ENCODE measurements around the gene BRPF3. TPM values are rescaled to one million over a fixed set of nuclear protein-coding genes. Genes with fewer than 3 reads are reported as not detected.

The BRPF3 gene
- total and polyA plus RNA-seq, 10 of the 15 experiments (the other 5 are each of a cell fraction or from before 2014, with no cell fraction given) = 2.3 to 16.1 (median 6.7) TPM

- TF ChIP-seq CUX1 (IDR thresholded peaks at IDR 0.05; ENCODE audit: insufficient replicate concordance, low read depth, low read length) (no peak), NFYB (IDR thresholded peaks at IDR 0.05; ENCODE audit: insufficient read depth, low read depth, low read length) (no peak), BCLAF1 (IDR thresholded peaks at IDR 0.05) (no peak), JUNB (IDR thresholded peaks at IDR 0.05) (no peak), USF1 (IDR thresholded peaks at IDR 0.05; ENCODE audit: borderline replicate concordance, extremely low read length, insufficient read depth, low read depth, low read length) (no peak), PKNOX1 (IDR thresholded peaks at IDR 0.05) (no peak), E2F8 (IDR thresholded peaks at IDR 0.05; ENCODE audit: low read depth, partially characterized antibody) (no peak), SRF (IDR thresholded peaks at IDR 0.05; ENCODE audit: low read depth in 2 of 2, low read length in 2 of 2) (no peak), SKIL (IDR thresholded peaks at IDR 0.05; ENCODE audit: low read depth, poor library complexity, severe bottlenecking) (no peak), NR2F1 (conservative IDR thresholded peaks at IDR 0.05) (no peak)
Observed at GRCh38 chr6:36277946-36278470, 81.5 kb downstream of the BRPF3 start (continued).

Data from GM12878 (cell line).